ENCODE measurements around the gene RAPGEF2.

Gene RAPGEF2

DNA sequence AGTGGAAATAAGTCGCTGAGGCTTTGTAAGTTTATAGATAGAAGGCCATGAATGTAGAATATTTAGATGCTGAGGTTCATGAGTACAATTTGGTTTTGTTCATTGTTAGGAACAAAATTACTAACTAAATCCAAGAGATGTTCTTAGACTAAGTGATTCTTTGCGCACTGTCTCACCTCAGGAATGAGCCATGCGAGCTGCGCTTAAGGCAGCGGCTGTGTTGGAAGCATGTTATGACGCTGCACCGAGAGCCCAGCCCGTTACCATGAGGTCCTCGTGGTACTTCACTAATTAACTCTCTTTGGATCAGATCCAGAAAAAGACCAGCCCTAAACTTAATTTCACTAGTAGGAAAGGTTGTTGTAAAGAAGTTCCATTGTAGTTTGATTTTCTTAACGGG is 166.2 kb downstream of the RAPGEF2 start:
- TF ChIP-seq ZFP30 (CRISPR knock-in tag; IDR thresholded peaks at IDR 0.05) (no peak), ZC3H10 (CRISPR knock-in tag; IDR thresholded peaks at IDR 0.05) (no peak)
- TF ChIP-seq, protein P1, sequence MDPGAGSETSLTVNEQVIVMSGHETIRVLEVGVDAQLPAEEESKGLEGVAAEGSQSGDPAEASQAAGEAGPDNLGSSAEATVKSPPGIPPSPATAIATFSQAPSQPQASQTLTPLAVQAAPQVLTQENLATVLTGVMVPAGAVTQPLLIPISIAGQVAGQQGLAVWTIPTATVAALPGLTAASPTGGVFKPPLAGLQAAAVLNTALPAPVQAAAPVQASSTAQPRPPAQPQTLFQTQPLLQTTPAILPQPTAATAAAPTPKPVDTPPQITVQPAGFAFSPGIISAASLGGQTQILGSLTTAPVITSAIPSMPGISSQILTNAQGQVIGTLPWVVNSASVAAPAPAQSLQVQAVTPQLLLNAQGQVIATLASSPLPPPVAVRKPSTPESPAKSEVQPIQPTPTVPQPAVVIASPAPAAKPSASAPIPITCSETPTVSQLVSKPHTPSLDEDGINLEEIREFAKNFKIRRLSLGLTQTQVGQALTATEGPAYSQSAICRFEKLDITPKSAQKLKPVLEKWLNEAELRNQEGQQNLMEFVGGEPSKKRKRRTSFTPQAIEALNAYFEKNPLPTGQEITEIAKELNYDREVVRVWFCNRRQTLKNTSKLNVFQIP (CRISPR knock-in tag; IDR thresholded peaks at IDR 0.05; ENCODE audit: borderline replicate concordance, low read depth): no peak
- ATAC-seq: peak; percentile 70

DNA sequence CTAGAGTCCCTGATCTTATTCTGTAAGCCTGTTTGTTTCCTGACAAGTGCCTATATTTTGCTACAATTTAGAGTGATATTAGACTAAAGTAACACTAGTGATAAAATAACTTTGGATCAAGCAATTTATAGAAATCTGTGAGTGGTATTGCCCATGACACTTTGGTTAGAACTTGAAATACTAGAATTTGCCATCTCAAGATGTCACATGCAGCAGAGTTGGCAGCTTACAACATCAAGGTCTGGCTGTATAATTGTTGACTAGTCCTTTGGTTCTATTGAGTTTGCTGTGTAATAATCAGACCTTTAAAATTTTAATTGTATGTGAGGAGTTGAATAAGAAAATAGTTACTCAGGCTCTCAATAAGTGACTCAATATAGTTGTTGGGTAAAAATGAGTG is 167.1 kb downstream of the RAPGEF2 start:
- no peak for ATAC-seq

DNA sequence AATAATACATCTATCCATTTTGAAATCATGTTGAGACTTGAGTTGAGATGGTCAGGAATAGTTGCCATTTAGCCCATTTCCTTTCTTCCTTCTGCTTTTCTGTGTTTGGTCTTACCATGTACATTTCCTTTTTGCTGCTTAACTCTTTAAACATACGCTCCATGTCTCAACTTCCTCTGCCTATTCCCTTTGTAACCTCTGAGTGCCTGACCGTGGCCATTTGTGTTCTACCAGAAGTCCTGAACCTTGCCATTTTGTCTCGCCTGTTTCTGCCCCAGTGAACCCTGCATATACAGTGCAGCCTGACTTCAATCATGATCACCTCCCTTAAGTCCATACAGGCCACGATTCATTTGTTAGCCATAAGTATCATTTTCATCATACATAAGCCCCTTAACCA is 169.0 kb downstream of the RAPGEF2 start:
- TF ChIP-seq ISL1 (CRISPR knock-in tag; IDR thresholded peaks at IDR 0.05) (no peak), TOX (CRISPR knock-in tag; IDR thresholded peaks at IDR 0.05; ENCODE audit: borderline replicate concordance) (no peak), SNAI2 (CRISPR knock-in tag; IDR thresholded peaks at IDR 0.05) (no peak), ZNF565 (CRISPR knock-in tag; conservative IDR thresholded peaks at IDR 0.05; ENCODE audit: low read depth) (no peak), ZNF70 (CRISPR knock-in tag; IDR thresholded peaks at IDR 0.05) (no peak), ZC3H10 (CRISPR knock-in tag; IDR thresholded peaks at IDR 0.05) (no peak), CSDC2 (CRISPR knock-in tag; IDR thresholded peaks at IDR 0.05) (no peak), GLIS3 (CRISPR knock-in tag; IDR thresholded peaks at IDR 0.05) (no peak), ARNTL (CRISPR knock-in tag; IDR thresholded peaks at IDR 0.05; ENCODE audit: borderline replicate concordance, low read depth) (no peak), ESRRG (CRISPR knock-in tag; IDR thresholded peaks at IDR 0.05) (no peak), TCF4 (CRISPR knock-in tag; IDR thresholded peaks at IDR 0.05; ENCODE audit: borderline replicate concordance) (no peak), ZFP3 (CRISPR knock-in tag; IDR thresholded peaks at IDR 0.05) (no peak), RARB (CRISPR knock-in tag; IDR thresholded peaks at IDR 0.05) (no peak)
- TF ChIP-seq, protein P2, sequence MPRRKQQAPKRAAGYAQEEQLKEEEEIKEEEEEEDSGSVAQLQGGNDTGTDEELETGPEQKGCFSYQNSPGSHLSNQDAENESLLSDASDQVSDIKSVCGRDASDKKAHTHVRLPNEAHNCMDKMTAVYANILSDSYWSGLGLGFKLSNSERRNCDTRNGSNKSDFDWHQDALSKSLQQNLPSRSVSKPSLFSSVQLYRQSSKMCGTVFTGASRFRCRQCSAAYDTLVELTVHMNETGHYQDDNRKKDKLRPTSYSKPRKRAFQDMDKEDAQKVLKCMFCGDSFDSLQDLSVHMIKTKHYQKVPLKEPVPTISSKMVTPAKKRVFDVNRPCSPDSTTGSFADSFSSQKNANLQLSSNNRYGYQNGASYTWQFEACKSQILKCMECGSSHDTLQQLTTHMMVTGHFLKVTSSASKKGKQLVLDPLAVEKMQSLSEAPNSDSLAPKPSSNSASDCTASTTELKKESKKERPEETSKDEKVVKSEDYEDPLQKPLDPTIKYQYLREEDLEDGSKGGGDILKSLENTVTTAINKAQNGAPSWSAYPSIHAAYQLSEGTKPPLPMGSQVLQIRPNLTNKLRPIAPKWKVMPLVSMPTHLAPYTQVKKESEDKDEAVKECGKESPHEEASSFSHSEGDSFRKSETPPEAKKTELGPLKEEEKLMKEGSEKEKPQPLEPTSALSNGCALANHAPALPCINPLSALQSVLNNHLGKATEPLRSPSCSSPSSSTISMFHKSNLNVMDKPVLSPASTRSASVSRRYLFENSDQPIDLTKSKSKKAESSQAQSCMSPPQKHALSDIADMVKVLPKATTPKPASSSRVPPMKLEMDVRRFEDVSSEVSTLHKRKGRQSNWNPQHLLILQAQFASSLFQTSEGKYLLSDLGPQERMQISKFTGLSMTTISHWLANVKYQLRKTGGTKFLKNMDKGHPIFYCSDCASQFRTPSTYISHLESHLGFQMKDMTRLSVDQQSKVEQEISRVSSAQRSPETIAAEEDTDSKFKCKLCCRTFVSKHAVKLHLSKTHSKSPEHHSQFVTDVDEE (CRISPR knock-in tag; IDR thresholded peaks at IDR 0.05): no peak
- TF ChIP-seq, protein P3, sequence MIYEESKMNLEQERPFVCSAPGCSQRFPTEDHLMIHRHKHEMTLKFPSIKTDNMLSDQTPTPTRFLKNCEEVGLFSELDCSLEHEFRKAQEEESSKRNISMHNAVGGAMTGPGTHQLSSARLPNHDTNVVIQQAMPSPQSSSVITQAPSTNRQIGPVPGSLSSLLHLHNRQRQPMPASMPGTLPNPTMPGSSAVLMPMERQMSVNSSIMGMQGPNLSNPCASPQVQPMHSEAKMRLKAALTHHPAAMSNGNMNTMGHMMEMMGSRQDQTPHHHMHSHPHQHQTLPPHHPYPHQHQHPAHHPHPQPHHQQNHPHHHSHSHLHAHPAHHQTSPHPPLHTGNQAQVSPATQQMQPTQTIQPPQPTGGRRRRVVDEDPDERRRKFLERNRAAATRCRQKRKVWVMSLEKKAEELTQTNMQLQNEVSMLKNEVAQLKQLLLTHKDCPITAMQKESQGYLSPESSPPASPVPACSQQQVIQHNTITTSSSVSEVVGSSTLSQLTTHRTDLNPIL (CRISPR knock-in tag; IDR thresholded peaks at IDR 0.05; ENCODE audit: low read depth): no peak
- ATAC-seq: no peak

More for the DNA sequence above, 167.1 kb downstream of the RAPGEF2 start:
- TF ChIP-seq ZNF70 (CRISPR knock-in tag; IDR thresholded peaks at IDR 0.05): no peak
- TF ChIP-seq RARB (CRISPR knock-in tag; IDR thresholded peaks at IDR 0.05): no peak
- TF ChIP-seq ISL1 (CRISPR knock-in tag; IDR thresholded peaks at IDR 0.05): no peak
- no peak for TF ChIP-seq ZNF8 (CRISPR knock-in tag; IDR thresholded peaks at IDR 0.05)
- no peak for TF ChIP-seq ZFP3 (CRISPR knock-in tag; IDR thresholded peaks at IDR 0.05)
- TF ChIP-seq GLIS3 (CRISPR knock-in tag; IDR thresholded peaks at IDR 0.05): no peak
- TF ChIP-seq ZNF565 (CRISPR knock-in tag; conservative IDR thresholded peaks at IDR 0.05; ENCODE audit: low read depth): no peak
- TF ChIP-seq OSR1 (CRISPR knock-in tag; IDR thresholded peaks at IDR 0.05): no peak
- no peak for TF ChIP-seq ZC3H10 (CRISPR knock-in tag; IDR thresholded peaks at IDR 0.05)
- no peak for TF ChIP-seq ESRRG (CRISPR knock-in tag; IDR thresholded peaks at IDR 0.05)
- TF ChIP-seq, protein P2 (CRISPR knock-in tag; IDR thresholded peaks at IDR 0.05): no peak
- no peak for TF ChIP-seq ZFP30 (CRISPR knock-in tag; IDR thresholded peaks at IDR 0.05)
- no peak for TF ChIP-seq TCF4 (CRISPR knock-in tag; IDR thresholded peaks at IDR 0.05; ENCODE audit: borderline replicate concordance)
- TF ChIP-seq PPARA (CRISPR knock-in tag; IDR thresholded peaks at IDR 0.05; ENCODE audit: borderline replicate concordance): no peak
- TF ChIP-seq, protein P1 (CRISPR knock-in tag; IDR thresholded peaks at IDR 0.05; ENCODE audit: borderline replicate concordance, low read depth): no peak
- TF ChIP-seq CSDC2 (CRISPR knock-in tag; IDR thresholded peaks at IDR 0.05): no peak
- TF ChIP-seq, protein P4, sequence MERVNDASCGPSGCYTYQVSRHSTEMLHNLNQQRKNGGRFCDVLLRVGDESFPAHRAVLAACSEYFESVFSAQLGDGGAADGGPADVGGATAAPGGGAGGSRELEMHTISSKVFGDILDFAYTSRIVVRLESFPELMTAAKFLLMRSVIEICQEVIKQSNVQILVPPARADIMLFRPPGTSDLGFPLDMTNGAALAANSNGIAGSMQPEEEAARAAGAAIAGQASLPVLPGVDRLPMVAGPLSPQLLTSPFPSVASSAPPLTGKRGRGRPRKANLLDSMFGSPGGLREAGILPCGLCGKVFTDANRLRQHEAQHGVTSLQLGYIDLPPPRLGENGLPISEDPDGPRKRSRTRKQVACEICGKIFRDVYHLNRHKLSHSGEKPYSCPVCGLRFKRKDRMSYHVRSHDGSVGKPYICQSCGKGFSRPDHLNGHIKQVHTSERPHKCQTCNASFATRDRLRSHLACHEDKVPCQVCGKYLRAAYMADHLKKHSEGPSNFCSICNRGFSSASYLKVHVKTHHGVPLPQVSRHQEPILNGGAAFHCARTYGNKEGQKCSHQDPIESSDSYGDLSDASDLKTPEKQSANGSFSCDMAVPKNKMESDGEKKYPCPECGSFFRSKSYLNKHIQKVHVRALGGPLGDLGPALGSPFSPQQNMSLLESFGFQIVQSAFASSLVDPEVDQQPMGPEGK (CRISPR knock-in tag; IDR thresholded peaks at IDR 0.05; ENCODE audit: borderline replicate concordance): no peak
